ENCODE measurements around the gene HCN4. TPM values are rescaled to one million over a fixed set of nuclear protein-coding genes. Genes with fewer than 3 reads are reported as not detected.
A peak's percentile ranks its signal among the peaks of the same experiment; 100 is the strongest.

HCN4 gene
- polyA plus RNA-seq, 4 donors: 0.13 to 0.45 (median 0.27) TPM

GRCh38 chr15:73296609-73297353 lies 72.0 kb downstream of the HCN4 start:
- H3K27me3 ChIP-seq (ENCODE audit: control insufficient read depth in 3 of 3, insufficient read depth in 3 of 3, low read length in 3 of 3): no peaks in the 10 kb centered on the region
- WGBS, 3 donors: 84 to 86% (median 85%) methylated on average over 9 of the region's 9 CpGs
- DNase-seq (no peak), FAIRE-seq (no peak)
- H3K9me3 ChIP-seq (ENCODE audit: control insufficient read depth in 2 of 2, insufficient read depth in 1 of 2, low read depth in 1 of 2, low read length in 1 of 2): no peaks in the 10 kb centered on the region
- peaks cover 0 to 17% (median 0%) of the 10 kb centered on the region in 3 donors for H3K4me1 ChIP-seq (ENCODE audit: control insufficient read depth in 3 of 3, insufficient read depth in 2 of 3, low read depth in 1 of 3, low read length in 2 of 3)
- no peak overlapping the region for H3K4me3 ChIP-seq (ENCODE audit: low read depth in 1 of 3, low read length in 3 of 3)
- H3K36me3 ChIP-seq (ENCODE audit: control insufficient read depth in 3 of 3, insufficient read depth in 2 of 3, low read depth in 1 of 3, low read length in 3 of 3): peaks cover 6 to 63% (median 15%) of the 10 kb centered on the region in 3 donors
- H3K27ac ChIP-seq (ENCODE audit: low read depth in 1 of 3, low read length in 2 of 3): no peak overlapping the region

DNA sequence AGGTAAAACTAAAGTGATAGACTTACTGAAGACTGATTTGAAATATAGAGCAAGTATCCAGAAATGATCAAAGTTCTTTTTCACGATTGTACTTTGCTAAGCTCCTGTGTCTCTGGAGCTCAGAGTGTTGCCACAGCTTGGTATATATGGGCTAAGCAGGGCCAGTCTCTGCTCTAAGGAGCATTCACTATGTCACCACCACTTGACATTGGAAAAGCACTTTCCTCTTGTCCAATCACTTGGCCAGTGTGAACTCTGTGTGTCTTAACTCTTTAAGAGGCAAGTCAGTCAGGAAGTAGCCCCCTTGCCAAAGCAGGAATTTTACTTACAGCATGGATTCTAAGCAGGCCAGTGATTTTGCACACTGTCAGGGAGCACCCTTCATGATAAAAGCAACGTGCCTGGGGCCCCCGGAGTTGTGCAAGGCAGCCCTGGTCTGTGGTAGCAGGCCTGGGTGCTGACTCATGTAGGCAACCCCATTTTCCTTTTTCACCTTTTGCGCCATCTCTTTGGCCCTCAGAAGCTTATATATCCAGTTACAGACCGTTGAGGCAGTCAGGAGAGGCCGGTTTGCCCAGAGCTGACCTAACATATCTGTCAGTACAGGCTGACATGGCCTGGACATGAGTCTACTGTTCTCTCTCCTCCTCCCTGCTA lies 73.0 kb downstream of the HCN4 start:
- H3K27me3 ChIP-seq (ENCODE audit: control insufficient read depth in 3 of 3, insufficient read depth in 3 of 3, low read length in 3 of 3): no peaks in the 10 kb centered on the region
- no peak overlapping the region for H3K27ac ChIP-seq (ENCODE audit: low read depth in 1 of 3, low read length in 2 of 3)
- peak in 1 of 2 donors; percentile 55 for DNase-seq
- H3K9me3 ChIP-seq (ENCODE audit: control insufficient read depth in 2 of 2, insufficient read depth in 1 of 2, low read depth in 1 of 2, low read length in 1 of 2): no peaks in the 10 kb centered on the region
- FAIRE-seq: no peak
- H3K36me3 ChIP-seq (ENCODE audit: control insufficient read depth in 3 of 3, insufficient read depth in 2 of 3, low read depth in 1 of 3, low read length in 3 of 3): peaks cover 2 to 56% (median 15%) of the 10 kb centered on the region in 3 donors
- 75 to 85% (median 75%) methylated on average over 6 of the region's 6 CpGs for WGBS, 3 donors
- H3K4me1 ChIP-seq (ENCODE audit: control insufficient read depth in 3 of 3, insufficient read depth in 2 of 3, low read depth in 1 of 3, low read length in 2 of 3): peaks cover 0 to 17% (median 0%) of the 10 kb centered on the region in 3 donors
- no peak overlapping the region for H3K4me3 ChIP-seq (ENCODE audit: low read depth in 1 of 3, low read length in 3 of 3)

GRCh38 chr15:73293773-73294172 lies 75.0 kb downstream of the HCN4 start:
- peak overlapping the region in 1 of 3 donors; percentile 45 for H3K27ac ChIP-seq (ENCODE audit: low read depth in 1 of 3, low read length in 2 of 3)
- DNase-seq (peak; percentile 79 to 80), FAIRE-seq (no peak)
- peaks cover 2 to 57% (median 21%) of the 10 kb centered on the region in 3 donors for H3K36me3 ChIP-seq (ENCODE audit: control insufficient read depth in 3 of 3, insufficient read depth in 2 of 3, low read depth in 1 of 3, low read length in 3 of 3)
- peaks cover 0 to 17% (median 0%) of the 10 kb centered on the region in 3 donors for H3K4me1 ChIP-seq (ENCODE audit: control insufficient read depth in 3 of 3, insufficient read depth in 2 of 3, low read depth in 1 of 3, low read length in 2 of 3)
- H3K27me3 ChIP-seq (ENCODE audit: control insufficient read depth in 3 of 3, insufficient read depth in 3 of 3, low read length in 3 of 3): no peaks in the 10 kb centered on the region
- no peaks in the 10 kb centered on the region for H3K9me3 ChIP-seq (ENCODE audit: control insufficient read depth in 2 of 2, insufficient read depth in 1 of 2, low read depth in 1 of 2, low read length in 1 of 2)
- 40 to 65% (median 48%) methylated on average over 4 of the region's 4 CpGs for WGBS, 3 donors
- H3K4me3 ChIP-seq (ENCODE audit: low read depth in 1 of 3, low read length in 3 of 3): no peak overlapping the region

DNA sequence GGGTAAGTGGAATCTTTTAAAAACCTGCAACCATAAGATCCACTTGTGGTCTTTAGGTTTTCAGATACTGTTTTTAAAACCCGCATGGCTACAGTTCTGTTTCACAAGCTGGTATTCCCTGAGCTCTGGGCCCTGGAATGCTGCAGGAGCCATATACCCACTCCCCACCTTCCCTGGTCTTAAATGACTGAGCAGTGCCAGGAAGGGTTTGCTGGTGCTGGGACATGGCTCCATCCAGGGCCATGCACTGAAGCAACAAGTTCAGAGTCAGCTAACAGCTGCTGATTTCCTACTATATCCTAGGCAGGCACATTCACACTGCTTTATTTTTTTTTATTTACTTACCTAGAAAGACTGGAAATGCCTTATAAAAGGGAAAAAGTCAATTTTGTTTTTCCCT lies 77.3 kb downstream of the HCN4 start:
- peaks cover 2 to 45% (median 25%) of the 10 kb centered on the region in 3 donors for H3K36me3 ChIP-seq (ENCODE audit: control insufficient read depth in 3 of 3, insufficient read depth in 2 of 3, low read depth in 1 of 3, low read length in 3 of 3)
- WGBS, 3 donors: 88 to 100% (median 93%) methylated on average over 1 of the region's 1 CpG
- no peak overlapping the region for H3K27ac ChIP-seq (ENCODE audit: low read depth in 1 of 3, low read length in 2 of 3)
- no peak for DNase-seq
- no peaks in the 10 kb centered on the region for H3K27me3 ChIP-seq (ENCODE audit: control insufficient read depth in 3 of 3, insufficient read depth in 3 of 3, low read length in 3 of 3)
- no peak overlapping the region for H3K4me3 ChIP-seq (ENCODE audit: low read depth in 1 of 3, low read length in 3 of 3)
- no peaks in the 10 kb centered on the region for H3K9me3 ChIP-seq (ENCODE audit: control insufficient read depth in 2 of 2, insufficient read depth in 1 of 2, low read depth in 1 of 2, low read length in 1 of 2)
- FAIRE-seq: no peak
- peaks cover 0 to 17% (median 0%) of the 10 kb centered on the region in 3 donors for H3K4me1 ChIP-seq (ENCODE audit: control insufficient read depth in 3 of 3, insufficient read depth in 2 of 3, low read depth in 1 of 3, low read length in 2 of 3)

- Histone ChIP-seq H3K27me3 (ENCODE audit: control insufficient read depth in 3 of 3, insufficient read depth in 3 of 3, low read length in 3 of 3) (no peaks in the 10 kb centered on the region), H3K4me3 (ENCODE audit: low read depth in 1 of 3, low read length in 3 of 3) (no peak overlapping the region), H3K27ac (ENCODE audit: low read depth in 1 of 3, low read length in 2 of 3) (no peak overlapping the region), H3K36me3 (ENCODE audit: control insufficient read depth in 3 of 3, insufficient read depth in 2 of 3, low read depth in 1 of 3, low read length in 3 of 3) (peaks cover 2 to 37% (median 26%) of the 10 kb centered on the region in 3 donors), H3K4me1 (ENCODE audit: control insufficient read depth in 3 of 3, insufficient read depth in 2 of 3, low read depth in 1 of 3, low read length in 2 of 3) (no peaks in the 10 kb centered on the region), H3K9me3 (ENCODE audit: control insufficient read depth in 2 of 2, insufficient read depth in 1 of 2, low read depth in 1 of 2, low read length in 1 of 2) (no peaks in the 10 kb centered on the region)
- DNase-seq (no peak), FAIRE-seq (no peak)
- WGBS, 3 donors: 57 to 79% (median 59%) methylated on average over 1 of the region's 1 CpG
Measured at GRCh38 chr15:73287019-73287418, 81.7 kb downstream of the HCN4 start.

DNA sequence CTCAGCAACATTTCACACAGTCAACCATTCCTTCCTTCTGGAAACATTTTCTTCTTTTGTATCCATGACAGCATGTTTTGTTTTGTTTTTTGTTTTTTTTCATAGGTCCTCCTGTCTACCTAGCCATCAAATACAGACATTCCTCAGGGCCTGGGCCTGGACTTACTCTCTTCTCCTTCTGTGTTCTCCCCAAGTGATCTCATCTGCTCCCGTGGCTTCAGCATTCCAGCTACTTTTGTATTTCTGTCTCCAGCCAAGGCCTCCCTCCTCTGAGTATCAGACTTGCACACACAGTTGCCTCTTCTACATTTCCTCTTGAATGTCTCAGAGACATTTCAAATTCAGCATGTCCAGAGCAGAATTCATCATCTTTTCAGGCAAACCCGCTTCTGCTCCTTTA lies 82.4 kb downstream of the HCN4 start:
- H3K36me3 ChIP-seq (ENCODE audit: control insufficient read depth in 3 of 3, insufficient read depth in 2 of 3, low read depth in 1 of 3, low read length in 3 of 3): peaks cover 2 to 33% (median 27%) of the 10 kb centered on the region in 3 donors
- no peak for FAIRE-seq

GRCh38 chr15:73284090-73284716 lies 84.6 kb downstream of the HCN4 start:
- Histone ChIP-seq H3K9me3 (ENCODE audit: control insufficient read depth in 2 of 2, insufficient read depth in 1 of 2, low read depth in 1 of 2, low read length in 1 of 2) (no peaks in the 10 kb centered on the region), H3K36me3 (ENCODE audit: control insufficient read depth in 3 of 3, insufficient read depth in 2 of 3, low read depth in 1 of 3, low read length in 3 of 3) (peaks cover 2 to 35% (median 24%) of the 10 kb centered on the region in 3 donors), H3K27ac (ENCODE audit: low read depth in 1 of 3, low read length in 2 of 3) (no peak overlapping the region), H3K27me3 (ENCODE audit: control insufficient read depth in 3 of 3, insufficient read depth in 3 of 3, low read length in 3 of 3) (no peaks in the 10 kb centered on the region), H3K4me1 (ENCODE audit: control insufficient read depth in 3 of 3, insufficient read depth in 2 of 3, low read depth in 1 of 3, low read length in 2 of 3) (no peaks in the 10 kb centered on the region), H3K4me3 (ENCODE audit: low read depth in 1 of 3, low read length in 3 of 3) (no peak overlapping the region)
- FAIRE-seq (no peak), DNase-seq (no peak)
- 81 to 89% (median 88%) methylated on average over 3 of the region's 3 CpGs for WGBS, 3 donors

More for the DNA sequence above, 82.4 kb downstream of the HCN4 start:
- Histone ChIP-seq H3K27me3 (ENCODE audit: control insufficient read depth in 3 of 3, insufficient read depth in 3 of 3, low read length in 3 of 3) (no peaks in the 10 kb centered on the region), H3K4me3 (ENCODE audit: low read depth in 1 of 3, low read length in 3 of 3) (no peak overlapping the region), H3K9me3 (ENCODE audit: control insufficient read depth in 2 of 2, insufficient read depth in 1 of 2, low read depth in 1 of 2, low read length in 1 of 2) (no peaks in the 10 kb centered on the region), H3K4me1 (ENCODE audit: control insufficient read depth in 3 of 3, insufficient read depth in 2 of 3, low read depth in 1 of 3, low read length in 2 of 3) (no peaks in the 10 kb centered on the region), H3K27ac (ENCODE audit: low read depth in 1 of 3, low read length in 2 of 3) (no peak overlapping the region)
- WGBS, 3 donors: 76 to 91% (median 90%) methylated on average over 2 of the region's 2 CpGs
- no peak for DNase-seq

DNA sequence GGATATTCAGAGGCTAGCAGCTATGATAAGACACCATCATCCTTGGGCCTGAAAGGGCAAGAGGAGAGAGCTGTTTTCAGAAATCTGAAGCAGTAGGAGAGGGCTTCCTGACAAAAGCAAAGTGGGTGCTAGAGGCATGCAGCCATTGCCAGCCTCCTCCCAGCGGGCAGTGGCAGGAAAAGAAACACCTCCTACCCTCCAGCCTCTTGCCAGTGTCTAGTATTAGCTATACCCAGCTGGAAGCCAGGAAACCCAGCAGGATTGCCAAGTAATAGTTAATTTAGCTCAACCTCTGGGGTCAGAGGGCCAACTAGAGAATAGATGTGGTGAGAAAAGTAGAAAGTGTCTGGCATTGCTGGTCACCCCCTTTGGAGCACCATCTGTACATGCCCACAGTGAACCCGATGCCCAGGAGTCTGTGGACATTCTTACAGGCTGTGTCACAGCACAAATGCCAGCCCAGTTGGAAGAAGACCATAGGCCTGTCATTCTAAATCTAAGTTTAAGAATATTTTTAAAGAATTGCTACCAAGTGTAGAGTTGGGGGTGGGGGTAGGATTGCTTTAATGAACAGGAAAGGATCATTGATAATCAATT lies 85.3 kb downstream of the HCN4 start:
- H3K4me3 ChIP-seq (ENCODE audit: low read depth in 1 of 3, low read length in 3 of 3): no peak overlapping the region
- H3K36me3 ChIP-seq (ENCODE audit: control insufficient read depth in 3 of 3, insufficient read depth in 2 of 3, low read depth in 1 of 3, low read length in 3 of 3): peaks cover 2 to 33% (median 20%) of the 10 kb centered on the region in 3 donors
- H3K27me3 ChIP-seq (ENCODE audit: control insufficient read depth in 3 of 3, insufficient read depth in 3 of 3, low read length in 3 of 3): no peaks in the 10 kb centered on the region
- no peak for DNase-seq
- no peak overlapping the region for H3K27ac ChIP-seq (ENCODE audit: low read depth in 1 of 3, low read length in 2 of 3)
- H3K4me1 ChIP-seq (ENCODE audit: control insufficient read depth in 3 of 3, insufficient read depth in 2 of 3, low read depth in 1 of 3, low read length in 2 of 3): no peaks in the 10 kb centered on the region
- WGBS, 3 donors: 73 to 90% (median 82%) methylated on average over 2 of the region's 2 CpGs
- no peak for FAIRE-seq
- no peaks in the 10 kb centered on the region for H3K9me3 ChIP-seq (ENCODE audit: control insufficient read depth in 2 of 2, insufficient read depth in 1 of 2, low read depth in 1 of 2, low read length in 1 of 2)
